Suppressor macrophage treated with lipopolysaccharide for 1 hour (primary cell): ENCODE measurements around the gene SEMA5A.
"Not testable (repeated sequence)": the region's sequence is repeated elsewhere in the genome, so short reads cannot be mapped to it uniquely, and the experiment has no call there.

ENCODE experiments used
- DNase-seq, 3 donors: peaks; one replicate each; pipeline ENCODE4 v3.0.0-alpha.2; 2020 to 2022

Gene SEMA5A

DNA sequence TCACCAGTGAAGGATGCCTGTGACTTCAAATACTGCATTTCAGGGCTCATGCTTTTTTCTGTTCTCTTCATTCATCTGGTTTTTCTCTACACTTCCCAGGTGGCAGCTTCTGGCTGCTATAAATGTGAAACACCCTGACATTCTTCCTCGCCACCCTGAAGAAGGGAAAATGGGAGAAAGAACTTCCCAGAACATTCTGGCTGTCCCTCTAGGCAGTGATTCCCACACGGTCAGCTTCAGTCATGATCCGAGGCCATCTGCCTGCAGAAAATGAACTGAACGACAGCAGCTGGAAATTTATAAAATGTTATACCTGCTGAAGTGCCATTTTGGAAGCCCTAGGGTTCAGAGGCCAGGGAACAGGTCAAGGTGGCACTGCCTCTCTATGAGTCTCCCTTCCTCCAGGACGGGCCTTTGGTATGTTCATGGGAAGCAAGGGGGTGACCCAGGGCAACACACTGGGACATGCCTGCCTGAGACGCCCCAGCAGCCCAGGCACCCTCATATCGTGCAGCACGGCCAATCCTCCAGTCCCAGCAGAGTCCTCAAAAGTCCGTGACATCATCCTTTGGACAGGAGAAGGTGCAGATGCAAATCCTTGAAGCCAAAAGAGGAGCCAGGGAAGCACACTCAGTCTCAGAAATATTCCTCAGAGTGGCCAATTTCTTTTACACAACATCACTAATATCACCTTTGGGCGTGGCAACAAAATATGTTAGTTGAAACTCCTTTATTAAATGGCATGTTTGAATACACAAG is 107.1 kb downstream of the SEMA5A start:
- DNase-seq, result no peak

- DNase-seq, result peak; percentile 61 to 84 (median 79)
Observed at GRCh38 chr5:9437741-9438240, 108.1 kb downstream of the SEMA5A start.

- no peak for DNase-seq
Observed at GRCh38 chr5:9431496-9432258, 114.2 kb downstream of the SEMA5A start.

- no peak for DNase-seq
Observed at GRCh38 chr5:9431151-9431495, 114.8 kb downstream of the SEMA5A start.

DNA sequence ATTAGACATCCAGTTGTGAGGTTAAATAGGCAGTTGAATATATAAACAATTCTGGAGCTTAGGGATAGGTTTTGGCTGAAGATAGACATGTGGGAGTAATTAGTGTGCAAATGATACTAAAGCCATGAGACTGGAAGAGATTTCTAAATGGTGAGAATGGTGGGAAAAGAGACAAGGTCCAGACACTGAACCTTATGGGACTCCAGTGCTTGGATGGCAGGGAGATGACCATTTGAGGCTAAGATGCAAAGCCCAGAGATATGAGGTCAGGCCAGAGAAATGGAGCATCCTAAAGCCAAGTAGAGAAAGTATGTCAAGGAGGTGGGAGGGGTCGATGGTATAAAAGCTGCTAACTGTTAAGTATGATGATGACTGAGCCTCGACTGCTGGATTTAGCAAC is 115.6 kb downstream of the SEMA5A start:
- no peak for DNase-seq

DNA sequence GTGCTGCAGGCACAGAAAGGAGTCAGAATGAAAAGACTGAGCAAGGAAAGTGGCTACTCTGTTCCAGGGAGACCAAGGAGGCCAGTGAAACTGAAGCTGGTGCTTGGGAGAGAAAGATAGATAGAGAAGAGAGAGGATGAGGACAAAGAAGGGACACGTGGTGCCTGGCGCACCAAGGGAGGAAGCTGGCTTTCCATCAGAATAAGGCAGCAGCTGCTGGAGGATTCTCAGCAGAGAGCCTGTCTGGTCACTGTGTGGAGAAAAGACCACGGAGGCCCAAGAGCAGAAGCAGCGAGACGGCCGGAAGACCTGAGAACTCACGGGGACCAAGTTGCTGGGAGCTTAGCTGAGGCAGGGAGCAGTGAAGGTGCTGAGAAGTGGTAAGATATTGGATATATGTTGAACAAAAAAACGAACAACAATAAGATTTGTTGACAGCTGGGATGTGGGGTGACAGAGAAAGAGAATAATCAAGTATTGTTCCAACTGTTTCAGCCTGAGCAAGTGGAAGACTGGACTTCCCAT is 116.1 kb downstream of the SEMA5A start:
- DNase-seq, result no peak

DNA sequence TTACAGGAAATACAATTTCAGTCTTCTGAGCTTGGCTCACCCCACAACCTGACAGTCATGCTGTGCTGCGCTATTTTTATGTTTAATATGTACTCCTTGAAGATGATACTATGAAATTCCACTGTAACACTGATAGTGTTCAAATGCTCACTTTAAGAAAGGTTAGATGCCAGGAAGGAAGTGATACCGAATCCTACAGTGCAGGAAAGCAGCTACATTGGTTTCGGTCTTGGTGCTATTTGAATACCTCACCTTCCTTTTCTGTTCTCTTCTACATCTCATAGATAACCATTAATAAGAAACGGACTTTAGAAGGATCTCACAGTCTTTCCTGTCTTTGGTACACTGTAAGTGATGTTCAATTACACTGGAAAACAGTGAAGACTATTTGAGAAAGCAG is 117.6 kb downstream of the SEMA5A start:
- no peak for DNase-seq

DNA sequence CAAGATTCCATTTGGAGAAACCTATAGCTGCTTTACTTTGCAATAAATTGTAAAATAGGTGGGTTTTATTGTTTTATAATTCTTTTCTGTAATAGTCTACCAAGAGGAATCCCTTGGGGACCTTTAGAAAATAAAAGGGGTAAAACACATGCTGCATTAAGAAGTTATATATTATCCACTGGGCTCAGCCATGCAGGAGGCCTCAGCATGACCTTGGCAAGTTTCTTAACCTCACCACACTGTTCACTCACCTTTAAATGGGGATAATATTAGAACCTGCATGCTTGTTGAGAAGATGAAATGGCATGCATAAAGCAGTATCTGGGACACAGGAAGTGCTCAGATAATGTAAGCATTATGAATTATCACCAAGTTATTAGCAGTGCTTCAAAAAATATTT is 120.2 kb downstream of the SEMA5A start:
- DNase-seq, result no peak

- no peak for DNase-seq
Observed at GRCh38 chr5:9423571-9423970, 122.3 kb downstream of the SEMA5A start.

- DNase-seq, result peak in 1 of 3 donors; percentile 24
Observed at GRCh38 chr5:9421884-9422283, 124.0 kb downstream of the SEMA5A start.

- DNase-seq, result no peak
Observed at GRCh38 chr5:9419794-9420193, 126.1 kb downstream of the SEMA5A start.

- DNase-seq, result no peak
Observed at GRCh38 chr5:9415566-9415965, 130.3 kb downstream of the SEMA5A start.

GRCh38 chr5:9415091-9415490 is 130.8 kb downstream of the SEMA5A start:
- DNase-seq, result no peak

DNA sequence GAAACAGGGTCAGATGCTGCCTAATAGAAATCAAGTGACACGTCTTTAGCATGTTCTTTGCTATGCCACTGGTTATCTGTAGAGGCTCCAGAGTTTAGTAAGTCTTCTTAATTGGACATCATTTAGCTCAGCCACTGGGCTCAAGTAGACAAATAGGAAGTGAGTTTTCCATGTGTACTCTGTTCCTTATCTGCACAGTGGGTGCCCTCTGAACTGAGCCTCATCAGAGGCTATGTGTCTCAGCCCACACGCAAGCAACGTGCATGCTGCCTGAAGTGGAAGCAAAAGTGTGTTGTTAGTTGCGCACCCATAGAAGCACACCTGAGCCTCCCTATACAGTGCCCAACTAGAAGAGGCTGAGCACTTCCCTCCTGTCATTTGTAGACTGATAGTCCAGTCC is 134.7 kb downstream of the SEMA5A start:
- DNase-seq, result no peak

DNA sequence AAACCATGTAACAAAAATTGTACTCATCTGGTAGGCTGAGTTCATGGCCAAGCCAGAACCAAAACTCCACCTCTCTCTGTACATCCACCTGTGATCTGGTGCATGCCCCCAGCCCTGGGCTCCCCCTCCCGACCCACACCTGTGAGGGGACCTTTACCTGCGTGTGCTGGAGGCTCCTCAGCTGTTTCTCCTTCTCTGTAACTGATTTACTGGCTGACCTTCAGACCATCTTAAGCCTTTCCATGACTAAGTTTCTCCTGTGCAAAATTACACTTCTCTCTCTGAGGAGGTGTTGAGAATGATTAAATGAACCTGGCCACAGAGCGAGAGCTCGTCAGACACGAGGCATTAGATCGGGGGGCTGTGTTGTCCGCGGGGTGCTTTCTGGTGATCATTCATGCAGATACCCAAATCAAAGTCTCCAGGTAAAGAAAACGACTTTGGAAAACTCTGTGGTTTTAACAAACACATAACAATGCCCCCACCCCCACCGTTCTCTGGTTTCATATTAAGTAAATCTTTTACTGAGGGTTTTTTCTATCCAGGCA is 136.4 kb downstream of the SEMA5A start:
- DNase-seq, result no peak

- DNase-seq, result no peak
Observed at GRCh38 chr5:9408964-9409363, 136.9 kb downstream of the SEMA5A start.

DNA sequence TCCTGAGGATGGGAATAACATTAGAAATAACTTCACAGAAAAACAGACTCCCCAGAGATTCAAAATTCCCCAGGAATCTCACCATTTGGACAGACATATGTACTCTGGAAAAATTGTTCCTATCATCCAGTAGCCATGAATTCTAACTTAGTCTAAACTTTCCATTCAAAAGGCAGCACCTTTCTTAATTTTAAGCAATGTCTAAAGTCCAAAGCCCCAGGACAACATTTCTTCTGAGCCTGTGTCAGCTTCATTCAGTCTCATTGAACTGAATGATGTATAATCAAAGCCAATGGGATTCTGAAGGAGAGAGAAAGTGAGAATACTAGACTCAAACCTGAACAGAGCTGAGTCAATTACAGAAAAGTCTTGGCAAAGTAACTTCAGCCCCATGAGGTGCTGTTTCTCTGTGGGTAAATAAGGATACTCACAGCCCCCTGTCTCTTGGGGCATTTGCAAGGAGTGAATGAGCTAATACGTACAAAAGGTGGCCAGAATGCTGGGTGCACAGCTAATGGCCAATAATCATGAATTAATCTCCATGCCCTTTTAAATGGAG is 140.6 kb downstream of the SEMA5A start:
- DNase-seq, result no peak

GRCh38 chr5:9401786-9402472 is 143.9 kb downstream of the SEMA5A start:
- peak in 1 of 3 donors; percentile 37 for DNase-seq

- DNase-seq, result not testable (repeated sequence)
Observed at GRCh38 chr5:9399783-9400182, 146.1 kb downstream of the SEMA5A start.

- DNase-seq, result no peak
Observed at GRCh38 chr5:9399094-9399493, 146.8 kb downstream of the SEMA5A start.

DNA sequence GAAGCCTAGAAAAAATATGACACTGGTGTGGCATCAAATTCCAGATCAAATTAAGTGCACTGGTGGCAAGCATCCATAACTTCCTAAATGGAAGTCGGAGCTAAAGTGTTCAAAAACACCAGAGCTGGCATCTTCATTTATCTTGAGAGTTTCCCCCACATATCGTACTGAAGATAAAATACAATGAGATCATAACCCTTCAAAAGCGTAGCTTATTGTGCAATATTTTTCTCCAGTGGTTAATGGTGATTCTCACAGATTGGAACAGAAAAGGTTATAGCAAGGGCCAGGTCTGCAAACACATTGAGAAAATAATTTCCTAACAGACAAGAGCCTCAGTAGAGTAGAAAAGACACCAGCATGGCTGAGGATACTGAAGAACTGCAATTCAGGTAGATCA is 147.6 kb downstream of the SEMA5A start:
- DNase-seq, result no peak

GRCh38 chr5:9396285-9396770 is 149.5 kb downstream of the SEMA5A start:
- no peak for DNase-seq

DNA sequence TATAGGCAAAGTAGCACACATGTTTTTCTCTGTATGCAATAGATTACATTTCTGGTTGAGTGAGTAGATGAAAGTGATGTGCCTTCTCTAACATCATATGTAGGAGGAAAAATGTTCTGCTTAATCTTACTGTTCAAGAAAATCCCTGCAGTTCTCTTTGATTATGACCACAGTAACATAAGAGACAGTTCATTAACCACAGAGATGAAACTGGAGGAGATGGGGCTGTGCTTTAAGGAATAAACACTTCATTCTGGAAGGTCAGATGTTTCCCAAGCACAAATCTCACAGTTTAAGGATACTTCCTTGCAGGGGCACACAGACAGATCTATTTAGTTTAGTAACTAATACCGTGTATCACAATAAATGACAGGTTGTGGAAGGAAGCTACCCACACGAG is 150.2 kb downstream of the SEMA5A start:
- DNase-seq, result no peak
